GM21515 (cell line): ENCODE data around the gene PLA2G4F.
"Not testable (repeated sequence)": the region's sequence is repeated elsewhere in the genome, so short reads cannot be mapped to it uniquely, and the experiment has no call there.

Experiments used
- ATAC-seq: cut with Tn5 transposase; IDR thresholded peaks from one replicate; pipeline ENCODE4 v1.9.1; 2021; ENCODE audit not compliant: unreplicated experiment

The PLA2G4F gene

GRCh38 chr15:42104095-42104891, 52.1 kb downstream of the PLA2G4F start:
- no peak for ATAC-seq

GRCh38 chr15:42102646-42103235, 53.7 kb downstream of the PLA2G4F start:
- ATAC-seq, result no peak

GRCh38 chr15:42101861-42102260, 54.6 kb downstream of the PLA2G4F start:
- no peak for ATAC-seq

- ATAC-seq, result no peak
These were observed 56.2 kb downstream of the PLA2G4F start for GRCh38 chr15:42100021-42100800.

- ATAC-seq, result no peak
These were observed 59.4 kb downstream of the PLA2G4F start for GRCh38 chr15:42097018-42097417.

GRCh38 chr15:42094512-42094963, 61.9 kb downstream of the PLA2G4F start, which contains the start of gene PLA2G4D:
Gene PLA2G4D, minus strand, starts transcription at chr15:42094562. Its CDS starts 103 bp downstream, at chr15:42094459.
- ATAC-seq, result no peak

- ATAC-seq, result no peak
These were observed 62.5 kb downstream of the PLA2G4F start for GRCh38 chr15:42093966-42094365.

GRCh38 chr15:42092398-42093318, 63.8 kb downstream of the PLA2G4F start:
- no peak for ATAC-seq

- not testable (repeated sequence) for ATAC-seq
These were observed 64.6 kb downstream of the PLA2G4F start for GRCh38 chr15:42091753-42092397.

- ATAC-seq, result no peak
These were observed 65.7 kb downstream of the PLA2G4F start for GRCh38 chr15:42090781-42091180.

- ATAC-seq, result no peak
These were observed 66.1 kb downstream of the PLA2G4F start for GRCh38 chr15:42090370-42090769.

GRCh38 chr15:42089942-42090341, 66.5 kb downstream of the PLA2G4F start:
- no peak for ATAC-seq
